ENCODE data around the gene LRRC74A.

The LRRC74A gene

DNA sequence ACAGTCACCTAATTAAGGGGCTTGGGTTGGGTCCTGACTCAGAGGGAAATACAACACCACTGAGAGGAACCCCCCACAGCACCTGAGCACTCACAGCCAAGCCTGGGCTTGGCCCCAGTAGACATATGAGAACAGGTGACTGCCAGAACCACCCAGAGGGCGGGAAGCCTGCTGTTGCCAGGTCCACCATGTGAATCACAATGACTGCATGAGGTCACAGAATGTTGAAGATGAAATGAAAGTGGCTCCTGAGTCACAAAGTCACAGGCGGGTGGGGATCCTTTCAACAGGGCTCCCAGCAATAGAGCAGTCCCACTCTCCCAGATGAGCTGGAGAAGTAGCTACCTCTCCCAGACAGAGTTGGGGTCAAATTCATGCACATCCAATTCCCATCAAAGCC lies at the start of gene LRRC74A:
Gene LRRC74A (plus strand): TSS at position 287 of the 400 bp plus-strand sequence. CDS start 290 bp downstream, outside the sequence.
- DNase-seq = no peak

DNA sequence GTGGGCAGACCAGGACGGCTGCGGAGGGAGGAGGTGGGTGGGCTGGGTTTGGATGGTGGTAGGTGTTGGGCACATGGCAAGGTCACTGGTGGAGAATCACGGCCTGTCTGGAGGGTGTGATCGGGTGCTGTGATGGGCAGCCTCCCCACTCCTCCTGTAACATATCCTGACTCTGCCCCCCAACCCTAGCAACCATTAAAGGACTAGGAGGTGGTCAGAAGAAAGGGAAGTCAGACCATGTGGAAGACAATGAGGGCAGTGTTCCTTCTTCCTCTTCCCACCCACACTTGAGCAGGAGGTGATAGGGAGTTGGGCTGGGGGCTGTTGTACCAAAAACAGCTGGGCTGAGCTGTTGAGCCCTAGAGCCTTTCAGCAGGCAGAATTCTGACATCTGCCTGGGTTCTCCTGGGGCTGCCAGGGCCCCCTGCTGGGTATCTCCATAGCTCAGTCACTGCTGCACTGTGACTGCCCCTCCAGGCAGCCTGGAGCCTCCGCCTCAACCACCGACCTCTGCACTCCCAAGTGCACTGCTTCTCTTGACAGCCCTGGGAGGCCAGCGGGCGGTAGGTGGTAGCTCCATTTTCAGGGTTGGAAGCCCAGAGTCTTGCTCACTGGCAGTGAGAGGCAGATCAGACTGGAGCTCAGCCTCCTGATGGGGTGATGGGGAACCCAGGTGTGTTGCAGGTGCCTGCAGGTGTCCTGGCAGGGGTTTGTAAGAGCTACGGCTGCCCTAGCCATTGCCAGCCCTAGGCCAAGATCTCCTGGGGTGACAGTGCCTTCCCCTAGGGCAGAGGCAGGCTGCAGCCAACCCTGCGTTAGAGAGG lies 49.6 kb upstream of the LRRC74A start:
- no peak for DNase-seq

DNA sequence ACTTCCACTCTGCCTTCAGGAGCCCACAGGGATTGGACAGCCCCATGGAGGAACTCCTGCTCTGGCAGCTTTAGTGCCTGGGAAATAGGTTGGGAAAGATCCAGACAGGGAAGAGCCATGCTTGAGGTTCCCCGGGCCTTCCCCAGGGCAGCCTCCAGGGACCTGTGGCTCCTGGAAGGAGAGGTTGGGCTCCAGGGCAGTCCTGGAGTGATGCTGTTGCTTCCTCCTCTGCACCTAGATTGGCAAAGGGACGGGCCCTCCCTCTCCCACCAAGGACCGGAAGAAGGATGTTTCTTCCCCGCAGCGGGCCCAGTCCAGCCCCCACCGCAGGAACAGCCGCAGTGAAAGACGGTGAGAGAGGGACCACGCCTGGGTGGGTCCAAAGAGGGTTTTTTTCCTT lies 48.5 kb upstream of the LRRC74A start:
- no peak for DNase-seq

DNA sequence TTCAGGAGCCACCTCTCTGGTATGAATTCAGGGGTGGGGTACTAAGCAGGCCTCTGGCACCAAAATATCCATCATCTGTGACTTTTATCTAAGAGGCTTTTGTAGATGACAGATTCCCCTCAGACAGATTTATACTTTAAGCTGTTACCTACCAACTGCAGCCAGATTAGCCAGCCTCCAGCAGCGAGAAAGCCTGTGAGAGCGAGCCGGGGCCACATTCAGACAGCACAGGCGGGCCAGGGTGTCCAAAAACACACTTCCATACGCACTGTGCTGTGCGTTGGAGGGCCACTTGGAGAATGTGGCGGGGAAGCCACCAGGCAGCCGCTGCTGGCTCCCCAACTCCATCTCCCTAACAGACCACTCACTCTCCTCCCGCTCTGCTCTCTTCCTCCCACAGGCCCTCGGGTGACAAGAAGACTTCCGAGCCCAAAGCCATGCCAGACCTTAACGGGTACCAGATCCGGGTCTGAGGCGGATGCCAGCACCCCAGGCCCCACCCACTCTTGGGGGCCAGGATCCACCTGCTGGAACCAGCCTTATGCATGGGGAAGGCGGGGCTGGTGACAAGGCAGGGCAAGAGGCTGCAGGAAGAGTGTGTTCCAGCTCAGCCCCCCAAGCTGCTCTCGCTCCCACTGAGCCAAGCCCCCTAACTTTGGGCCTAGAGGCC lies 47.5 kb upstream of the LRRC74A start:
- DNase-seq = no peak

DNA sequence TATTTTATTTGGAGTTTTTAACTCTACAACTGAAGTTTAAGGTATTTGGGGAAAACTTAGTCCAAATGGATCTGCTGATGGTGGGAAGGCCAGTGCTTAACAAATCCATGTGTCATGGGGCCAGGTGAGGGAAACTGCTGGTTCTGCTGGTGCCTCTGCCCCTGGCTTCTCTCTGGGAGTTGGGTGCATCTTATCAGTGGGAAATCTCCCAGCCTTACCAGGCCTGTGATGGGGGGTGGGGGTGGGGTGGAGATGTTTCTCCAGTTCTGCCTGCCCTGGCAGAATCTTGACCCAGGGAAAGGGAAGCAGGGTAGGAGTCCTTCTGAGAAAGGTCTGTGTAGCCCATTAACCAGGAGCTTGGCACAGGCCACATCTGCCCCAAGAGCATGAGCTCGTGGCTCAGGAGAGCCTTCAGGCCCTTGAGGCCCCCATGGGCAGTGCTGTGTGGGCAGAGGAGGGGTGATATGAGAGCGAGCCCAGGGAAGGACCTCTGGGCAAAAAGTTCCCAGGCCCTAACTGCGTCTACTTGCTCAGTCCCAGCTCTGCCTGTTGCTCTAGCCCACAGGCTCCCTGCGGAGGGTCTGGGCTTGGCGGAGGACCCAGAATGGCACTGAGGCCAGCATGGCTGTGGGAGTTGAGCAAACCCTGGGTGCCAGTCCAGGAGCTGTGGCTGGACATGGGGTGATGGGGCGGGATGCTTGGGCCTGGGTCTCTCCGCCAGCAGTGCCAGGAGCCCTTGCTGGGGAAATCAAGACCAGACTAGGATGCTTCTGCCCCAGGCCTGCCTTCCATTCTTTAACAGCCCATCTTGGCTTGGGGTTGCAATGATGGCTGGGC lies 46.8 kb upstream of the LRRC74A start:
- no peak for DNase-seq

DNA sequence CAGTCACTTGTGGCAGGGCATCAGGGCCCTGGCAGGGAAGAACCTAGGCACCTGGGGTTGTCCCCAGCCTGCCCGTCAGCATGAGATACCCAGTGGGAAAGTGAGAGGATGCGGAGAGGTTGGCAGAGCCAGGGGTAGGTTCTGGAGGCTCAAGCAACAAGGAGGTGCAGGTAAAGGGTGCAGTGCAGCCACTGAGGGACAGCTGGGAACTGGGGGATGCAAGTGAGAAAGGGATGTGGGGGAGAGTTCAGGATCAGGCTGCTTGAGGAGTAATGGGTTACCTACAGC lies 46.2 kb upstream of the LRRC74A start:
- no peak for DNase-seq

DNA sequence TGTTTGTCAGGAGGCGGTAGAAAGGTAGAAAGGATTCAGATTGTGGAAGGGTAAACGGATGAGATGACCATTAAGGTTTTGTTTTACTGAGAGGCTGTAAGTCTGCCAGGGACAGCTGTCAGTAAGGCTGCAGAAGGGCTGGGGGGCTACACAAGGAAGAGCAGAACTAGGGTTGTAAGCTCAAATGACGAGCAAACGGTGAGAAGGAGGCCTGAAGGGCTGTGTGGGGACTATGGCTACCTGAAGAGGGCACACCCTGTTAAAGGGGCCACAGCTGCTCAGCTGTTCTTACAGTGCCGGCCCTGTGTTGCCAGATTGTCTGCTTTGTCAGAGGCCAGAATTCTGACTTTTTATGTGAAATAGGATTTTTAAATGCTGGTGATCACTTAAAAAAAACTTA lies 45.8 kb upstream of the LRRC74A start:
- DNase-seq = no peak

DNA sequence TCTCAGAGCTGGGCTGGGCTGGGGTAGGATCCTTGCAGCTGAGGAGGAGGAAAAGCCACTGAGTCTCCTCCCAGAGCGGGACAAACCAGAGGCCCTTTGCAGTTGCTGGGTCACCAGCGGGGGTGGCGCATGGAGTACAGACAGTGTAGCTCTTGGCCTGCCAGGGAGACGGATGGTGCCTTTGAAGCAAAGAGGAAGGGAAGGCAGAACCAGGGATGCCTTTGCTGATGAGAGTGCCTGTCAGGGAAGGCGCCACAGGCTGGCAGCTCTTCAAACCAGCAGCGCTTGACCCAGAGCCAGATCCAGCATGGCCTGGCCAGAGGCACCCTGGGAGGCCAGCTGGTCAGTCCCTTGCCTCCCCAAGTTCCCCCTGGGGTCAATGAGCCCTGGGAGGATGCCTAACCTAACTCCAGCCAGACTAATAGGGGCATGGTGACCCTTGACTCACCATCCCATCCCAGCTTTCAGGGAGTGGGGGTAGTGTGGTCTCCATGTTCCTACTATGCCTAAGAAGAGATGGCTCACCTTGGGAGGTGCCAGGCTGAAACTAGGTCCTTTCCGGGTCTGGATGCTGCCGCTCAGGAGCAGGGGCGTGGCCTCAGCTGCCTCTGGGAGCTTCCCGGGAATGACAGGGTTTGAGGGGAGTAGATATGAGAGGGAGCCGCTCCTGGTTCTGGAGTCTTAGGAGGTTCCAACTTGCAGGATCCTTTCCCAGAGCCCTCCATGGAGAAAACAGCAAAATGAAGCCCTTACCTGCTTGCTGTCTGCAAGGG lies 45.1 kb upstream of the LRRC74A start:
- no peak for DNase-seq

DNA sequence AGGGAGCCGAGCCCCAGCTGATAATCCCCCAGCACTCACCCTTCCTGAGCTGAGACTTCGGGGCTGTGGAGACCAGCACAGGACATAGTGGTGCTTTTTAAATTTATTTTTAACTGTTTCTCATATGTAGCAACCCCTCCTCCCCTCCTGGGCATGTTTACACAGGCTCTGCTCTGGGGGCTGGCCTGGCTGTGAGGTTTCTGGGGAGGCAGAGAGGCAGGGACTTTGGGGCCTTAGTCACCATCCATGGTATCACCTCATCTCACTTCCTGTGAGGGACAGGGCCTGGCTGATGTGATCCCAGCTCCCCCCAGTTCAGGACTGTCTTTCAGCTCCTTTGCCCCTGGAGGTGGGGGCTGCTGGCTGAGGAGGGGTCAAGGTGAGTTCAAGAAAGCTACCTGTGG lies 44.6 kb upstream of the LRRC74A start:
- no peak for DNase-seq

DNA sequence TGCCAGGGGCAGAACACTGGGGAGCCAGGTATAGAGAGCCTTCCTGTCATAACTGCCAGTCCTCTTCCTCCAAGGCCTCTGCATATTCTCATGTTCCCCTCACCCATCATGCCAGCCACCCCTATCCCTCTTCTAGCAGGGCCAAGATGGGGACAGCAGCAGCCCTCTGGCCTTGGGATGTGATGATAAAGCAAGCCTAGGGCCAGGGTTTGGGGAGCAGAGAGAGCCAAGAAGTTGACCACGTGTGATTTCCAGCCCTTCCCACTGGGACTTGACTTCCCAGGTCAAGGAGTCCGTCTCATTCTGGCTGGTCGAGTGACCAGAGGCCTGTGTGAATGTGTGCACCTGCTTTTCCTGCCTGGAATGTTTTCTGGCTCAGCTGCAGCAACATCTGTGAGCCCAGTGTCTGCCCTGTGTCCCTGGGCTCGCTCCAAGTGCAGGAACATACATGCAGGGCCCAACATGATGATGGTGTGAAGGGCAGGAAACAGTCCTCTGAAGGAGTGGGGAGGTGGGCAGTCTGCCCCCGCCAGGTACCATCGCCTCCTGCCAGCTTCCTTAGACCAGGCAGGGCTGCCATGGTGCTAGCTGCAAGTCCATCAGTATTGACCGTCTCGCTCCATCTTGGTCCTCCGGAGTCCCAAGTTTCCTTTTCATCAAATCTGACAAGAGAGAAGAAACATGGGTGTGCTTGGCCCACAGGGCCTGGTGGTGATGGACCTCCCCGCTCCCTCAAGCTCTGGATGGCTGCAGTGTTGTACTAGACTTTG lies 43.9 kb upstream of the LRRC74A start:
- no peak for DNase-seq

DNA sequence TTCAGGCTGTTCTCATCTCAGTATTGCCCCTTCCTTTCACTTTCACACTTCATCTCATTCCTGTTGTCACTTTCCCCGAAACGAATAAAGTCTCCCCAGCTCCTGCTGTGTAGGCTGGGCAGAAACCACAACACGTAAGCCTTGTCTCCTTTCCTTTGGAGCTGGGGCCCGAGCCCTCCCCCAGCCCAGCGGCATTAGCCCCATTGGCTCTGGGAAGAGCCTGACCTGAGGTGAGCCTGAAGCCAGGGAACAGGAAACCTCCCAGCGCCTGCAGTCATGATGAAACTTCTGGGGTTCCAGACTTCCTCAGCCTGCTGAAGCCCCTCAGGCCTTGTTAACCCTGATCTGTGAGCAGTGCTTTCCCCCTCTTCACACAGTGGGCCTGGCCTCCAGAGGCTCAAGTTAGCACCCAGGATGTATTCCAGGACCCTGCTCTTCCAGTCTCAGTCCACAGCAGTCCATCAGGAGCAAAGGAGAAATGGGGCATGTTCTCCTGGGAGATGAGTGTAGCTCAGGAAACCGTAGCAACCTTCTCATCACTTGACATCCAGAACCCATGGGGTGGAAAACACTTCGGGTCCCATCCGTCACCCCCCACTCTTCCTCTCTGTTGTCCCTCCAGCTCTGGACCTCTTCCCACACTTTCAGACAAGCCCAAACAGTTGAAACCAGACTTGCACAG lies 43.2 kb upstream of the LRRC74A start:
- DNase-seq = peak; percentile 18

DNA sequence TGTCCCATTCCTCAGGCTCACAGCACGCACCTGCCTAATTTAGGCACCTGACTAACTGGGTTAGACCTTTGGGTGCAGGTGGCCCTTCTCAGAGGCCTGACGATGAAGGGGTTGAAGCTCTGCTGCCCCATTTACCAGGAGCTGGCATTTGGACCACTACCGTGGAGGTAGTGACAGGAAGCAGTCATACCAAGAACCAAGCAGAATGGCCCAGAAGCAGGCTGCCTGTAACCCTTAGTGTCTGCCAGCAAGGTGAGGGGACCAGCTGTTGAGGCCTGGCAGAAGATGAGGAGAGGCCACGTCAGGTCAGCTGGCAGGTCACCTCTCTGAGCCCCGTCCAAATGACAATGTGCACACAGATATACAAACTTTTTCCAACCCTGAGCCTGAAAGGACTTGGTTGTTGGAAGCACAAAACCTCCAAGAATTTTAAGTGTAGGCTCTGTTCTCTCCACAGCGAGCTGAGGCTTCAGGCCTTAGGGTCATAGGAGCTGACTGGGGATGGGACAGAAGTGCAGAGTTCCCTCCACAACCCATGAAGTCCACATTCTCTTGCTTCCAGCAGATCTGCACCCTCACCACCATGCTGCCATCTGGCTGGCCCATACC lies 41.8 kb upstream of the LRRC74A start:
- no peak for DNase-seq

DNA sequence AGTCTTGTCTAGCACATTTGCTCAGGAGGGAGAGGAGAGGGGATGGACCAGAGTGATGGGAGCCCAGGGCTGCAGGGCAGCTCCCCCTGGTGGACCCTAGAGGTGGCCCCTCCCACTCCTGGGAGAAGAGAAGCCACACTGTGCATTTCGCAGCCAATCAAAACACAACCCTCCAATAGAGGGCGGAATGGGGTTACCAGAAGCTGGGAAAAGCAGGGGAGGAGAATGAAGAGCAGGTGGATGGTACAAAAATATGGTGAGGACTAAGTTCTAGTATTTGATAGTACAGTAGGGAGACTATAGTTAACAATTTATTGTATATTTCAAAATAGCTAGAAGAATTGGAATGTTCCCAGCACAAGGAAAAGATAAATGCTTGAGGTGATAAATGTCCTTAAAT lies 41.3 kb upstream of the LRRC74A start:
- DNase-seq = peak; percentile 56

DNA sequence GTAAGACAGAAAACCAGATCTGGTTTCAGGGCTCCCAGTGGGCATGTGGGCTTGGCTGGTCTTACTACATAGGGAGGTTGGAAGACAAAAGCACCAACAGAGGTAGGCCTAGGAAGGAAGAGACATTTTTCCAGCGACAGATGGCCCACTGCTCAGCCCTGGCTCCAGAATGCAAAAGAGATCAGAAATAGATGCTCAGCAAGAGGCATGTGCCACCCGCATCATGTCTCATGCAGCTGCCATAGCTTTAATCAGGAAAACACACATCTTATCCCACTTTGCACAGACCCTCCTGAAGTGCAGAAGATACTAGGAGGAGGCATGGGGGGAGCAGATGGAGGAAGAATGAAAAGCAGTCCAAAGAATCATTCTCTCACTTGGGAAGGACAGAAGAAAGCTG lies 39.6 kb upstream of the LRRC74A start:
- no peak for DNase-seq

DNA sequence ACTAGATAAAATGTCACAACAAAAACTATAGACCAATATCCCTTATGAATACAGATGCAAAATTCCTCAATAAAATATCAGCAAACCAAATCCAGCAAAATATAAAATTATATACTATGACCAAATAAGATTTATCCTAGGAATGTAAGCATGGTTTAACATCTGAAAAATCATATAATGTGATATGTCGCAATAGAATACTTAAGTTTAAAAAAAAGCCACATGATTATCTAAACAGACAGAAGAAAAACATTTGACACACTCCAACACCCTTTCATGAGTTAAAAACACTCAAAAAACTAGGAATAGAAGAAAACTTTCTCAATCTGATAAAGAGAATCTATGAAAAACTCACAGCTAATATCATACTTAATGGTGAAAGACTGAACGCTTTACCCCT lies 33.8 kb upstream of the LRRC74A start:
- DNase-seq = no peak

DNA sequence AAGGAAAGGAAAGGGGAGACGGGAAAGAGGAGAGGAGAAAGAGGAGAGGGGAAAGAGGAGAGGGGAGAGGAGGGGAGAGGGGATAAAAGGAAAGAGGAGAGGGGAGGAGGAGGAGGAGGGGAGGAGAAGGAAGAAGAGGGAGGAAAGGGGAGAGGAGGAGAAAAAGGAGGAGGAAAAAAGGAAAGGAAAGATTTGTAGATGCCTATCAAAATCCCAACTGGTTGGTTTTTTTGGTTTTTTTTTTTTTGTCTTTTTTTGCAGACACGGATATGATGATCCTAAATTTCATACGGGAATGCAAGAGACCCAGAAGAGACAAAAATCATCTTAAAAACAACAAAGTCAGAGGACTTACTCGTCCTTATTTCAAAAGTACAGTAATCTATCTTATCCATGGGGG lies 32.9 kb upstream of the LRRC74A start:
- DNase-seq = no peak

DNA sequence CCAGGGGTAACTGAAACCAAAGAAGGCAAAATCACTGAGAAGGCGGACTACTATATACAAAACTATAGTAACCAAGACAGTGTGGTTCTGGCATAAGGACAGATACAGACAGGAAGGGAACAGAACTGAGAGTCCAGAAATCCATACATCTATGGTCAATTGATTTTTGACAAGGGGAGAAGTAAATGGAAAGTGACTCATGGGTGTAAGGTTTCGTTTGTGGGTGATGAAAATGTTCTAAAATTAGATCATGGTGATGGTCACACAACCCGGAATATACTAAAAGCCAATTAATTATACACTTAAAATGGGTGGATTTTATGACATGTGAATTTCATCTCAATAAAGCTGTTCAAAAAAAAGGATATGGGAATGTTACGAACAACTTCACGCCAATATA lies 32.3 kb upstream of the LRRC74A start:
- DNase-seq = no peak

DNA sequence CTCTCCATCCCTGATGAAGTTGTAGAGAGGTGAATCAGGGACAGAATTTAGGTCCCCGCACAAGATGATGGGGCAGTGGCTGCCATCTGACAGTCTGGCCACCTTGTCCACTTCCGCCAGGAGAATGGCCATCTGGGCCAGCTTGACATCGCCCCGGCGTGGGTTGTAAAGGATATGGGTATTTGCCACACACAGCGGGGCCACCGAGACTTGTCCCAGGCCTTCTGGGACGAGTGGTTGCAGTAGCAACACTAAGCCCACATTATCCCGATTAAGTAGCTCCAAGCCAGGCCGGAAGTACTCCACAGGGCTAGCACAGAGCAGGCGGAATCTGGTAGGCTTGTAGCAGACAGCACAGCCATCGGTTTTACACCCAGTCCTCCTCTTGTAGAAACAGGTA lies 19.8 kb upstream of the LRRC74A start:
- no peak for DNase-seq

DNA sequence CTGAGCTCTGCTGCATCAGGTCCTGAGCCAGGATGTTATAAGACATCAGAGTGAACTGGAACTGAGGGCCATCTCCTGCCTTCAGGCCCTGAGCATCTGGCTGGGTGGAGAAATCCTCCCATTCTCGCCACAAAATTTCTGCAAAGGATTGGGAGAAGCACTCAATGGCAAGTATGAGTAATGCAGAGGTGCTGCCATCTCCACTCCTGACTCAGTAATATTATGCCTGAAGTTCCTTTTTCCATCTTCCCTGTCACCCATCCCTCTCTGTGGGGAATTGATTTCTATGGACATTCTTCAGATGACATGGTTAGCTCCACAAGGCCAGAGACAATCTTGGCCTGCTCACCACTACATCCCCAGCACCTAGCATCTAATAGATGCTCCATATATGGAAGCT lies 18.2 kb upstream of the LRRC74A start:
- no peak for DNase-seq

DNA sequence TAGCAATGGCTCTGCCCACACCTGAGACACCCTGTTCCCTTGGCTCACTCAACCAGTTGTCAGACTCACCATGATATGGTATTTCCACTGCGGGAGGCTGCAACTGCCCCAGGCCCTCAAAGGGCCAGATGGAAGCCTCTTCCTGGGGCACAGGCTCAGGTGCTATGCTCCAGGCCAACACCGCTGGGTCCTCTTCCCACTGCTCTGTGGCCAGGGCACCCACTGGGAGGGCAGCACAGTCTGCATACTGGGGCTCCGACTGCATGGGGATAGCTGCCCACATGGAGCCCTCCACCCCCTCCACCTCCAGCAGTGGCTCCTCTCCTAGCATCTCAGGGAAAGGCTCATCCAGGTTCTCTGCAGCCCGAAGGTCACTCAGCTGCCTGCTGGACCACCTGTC lies 17.2 kb upstream of the LRRC74A start:
- no peak for DNase-seq

DNA sequence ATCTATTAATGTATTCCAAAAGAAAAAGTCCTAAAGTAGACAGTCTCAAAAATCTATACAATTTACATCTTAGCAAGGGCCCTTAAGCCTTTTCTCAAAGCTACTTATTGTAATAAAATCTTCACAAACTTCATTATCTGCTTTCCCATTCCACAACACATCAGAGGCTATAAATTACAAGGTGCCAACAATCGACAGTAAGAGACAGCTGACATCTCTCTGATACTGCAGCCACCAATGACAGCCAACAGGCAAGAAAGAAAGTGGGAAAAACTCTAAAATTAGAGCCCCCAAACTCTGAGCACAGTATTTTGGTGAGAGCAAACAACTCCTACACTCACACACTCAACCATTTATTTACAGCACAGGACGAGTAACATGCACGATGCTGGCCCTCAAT lies 15.7 kb upstream of the LRRC74A start:
- no peak for DNase-seq

Measured in KG1 (cell line).